ENCODE data around the gene SCD5. TPM values are rescaled to one million over a fixed set of nuclear protein-coding genes. Genes with fewer than 3 reads are reported as not detected.

The SCD5 gene
- total RNA-seq, 2 donors from 2014 or later, result 24.0 to 122 TPM

DNA sequence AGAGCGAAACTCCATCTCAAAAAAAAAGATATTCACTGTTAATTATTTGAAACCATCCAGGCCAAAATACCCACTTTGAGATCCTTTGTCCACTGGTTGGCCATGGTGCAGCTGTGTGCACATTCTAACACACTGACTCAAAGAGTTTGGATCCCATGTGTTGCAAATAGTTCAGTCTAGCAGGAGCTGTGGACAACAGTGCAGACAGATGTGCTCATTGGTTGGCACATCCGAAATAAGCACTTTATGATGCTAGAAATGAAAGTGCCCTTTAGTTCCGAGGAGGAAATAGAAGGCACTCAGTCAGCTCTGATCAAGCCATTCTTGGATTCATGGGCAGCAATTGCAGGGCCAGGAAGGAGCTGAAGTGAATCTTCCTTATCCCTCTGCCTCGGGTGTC, 173.8 kb downstream of the SCD5 start:
- Histone ChIP-seq H3K36me3 (no peaks in the 10 kb centered on the region), H3K27ac (no peak overlapping the region), H3K4me3 (no peak overlapping the region), H3K4me1 (replicated peaks) (no peaks in the 10 kb centered on the region), H3K27me3 (replicated peaks; ENCODE audit: insufficient read depth) (no peaks in the 10 kb centered on the region), H3K9me3 (no peaks in the 10 kb centered on the region)
- no peak for DNase-seq (ENCODE audit: low spot score)
- intact Hi-C loops (cut with DNase I), result no loop called here
- WGBS, result 78% methylated on average over 4 of the region's 4 CpGs
- TF ChIP-seq POLR2AphosphoS5 (IDR thresholded peaks at IDR 0.05), result no peak
- TF ChIP-seq, protein P1, sequence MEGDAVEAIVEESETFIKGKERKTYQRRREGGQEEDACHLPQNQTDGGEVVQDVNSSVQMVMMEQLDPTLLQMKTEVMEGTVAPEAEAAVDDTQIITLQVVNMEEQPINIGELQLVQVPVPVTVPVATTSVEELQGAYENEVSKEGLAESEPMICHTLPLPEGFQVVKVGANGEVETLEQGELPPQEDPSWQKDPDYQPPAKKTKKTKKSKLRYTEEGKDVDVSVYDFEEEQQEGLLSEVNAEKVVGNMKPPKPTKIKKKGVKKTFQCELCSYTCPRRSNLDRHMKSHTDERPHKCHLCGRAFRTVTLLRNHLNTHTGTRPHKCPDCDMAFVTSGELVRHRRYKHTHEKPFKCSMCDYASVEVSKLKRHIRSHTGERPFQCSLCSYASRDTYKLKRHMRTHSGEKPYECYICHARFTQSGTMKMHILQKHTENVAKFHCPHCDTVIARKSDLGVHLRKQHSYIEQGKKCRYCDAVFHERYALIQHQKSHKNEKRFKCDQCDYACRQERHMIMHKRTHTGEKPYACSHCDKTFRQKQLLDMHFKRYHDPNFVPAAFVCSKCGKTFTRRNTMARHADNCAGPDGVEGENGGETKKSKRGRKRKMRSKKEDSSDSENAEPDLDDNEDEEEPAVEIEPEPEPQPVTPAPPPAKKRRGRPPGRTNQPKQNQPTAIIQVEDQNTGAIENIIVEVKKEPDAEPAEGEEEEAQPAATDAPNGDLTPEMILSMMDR (IDR thresholded peaks at IDR 0.05), result no peak
- no peak for TF ChIP-seq POLR2A (IDR thresholded peaks at IDR 0.05)

DNA sequence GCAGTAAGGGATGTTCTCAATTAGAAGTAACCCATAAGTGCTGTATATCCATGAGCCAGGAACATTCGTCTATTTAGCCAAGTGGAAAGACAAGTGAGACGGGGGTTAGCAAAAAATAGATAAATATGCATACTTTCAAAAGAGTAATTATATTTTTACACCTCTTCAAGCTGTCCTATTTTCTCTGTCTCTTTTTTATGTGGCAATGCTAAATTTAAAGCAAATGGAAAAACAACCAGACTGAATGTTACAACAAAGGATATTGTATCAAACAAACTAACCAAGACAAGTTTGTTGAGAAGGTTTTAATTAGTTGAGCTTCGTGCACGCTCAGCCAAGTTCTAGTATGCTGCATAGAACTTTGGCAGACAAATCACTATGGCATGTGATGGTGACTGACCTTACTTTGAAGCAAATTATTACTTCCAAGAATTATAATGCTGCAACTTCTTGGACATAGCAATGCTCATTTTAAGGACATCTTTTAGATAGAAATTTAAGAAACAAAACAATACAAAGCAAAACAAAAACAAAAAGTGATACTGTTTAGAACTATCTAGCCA, 175.4 kb downstream of the SCD5 start:
- no peaks in the 10 kb centered on the region for H3K9me3 ChIP-seq
- TF ChIP-seq POLR2A (IDR thresholded peaks at IDR 0.05), result no peak
- TF ChIP-seq POLR2AphosphoS5 (IDR thresholded peaks at IDR 0.05), result no peak
- TF ChIP-seq, protein P1 (IDR thresholded peaks at IDR 0.05), result no peak
- no peak overlapping the region for H3K27ac ChIP-seq
- H3K4me1 ChIP-seq (replicated peaks), result no peaks in the 10 kb centered on the region
- 48% methylated on average over 4 of the region's 4 CpGs for WGBS
- no peaks in the 10 kb centered on the region for H3K36me3 ChIP-seq
- intact Hi-C loops (cut with DNase I), result no loop called here
- H3K27me3 ChIP-seq (replicated peaks; ENCODE audit: insufficient read depth), result no peaks in the 10 kb centered on the region
- H3K4me3 ChIP-seq, result no peak overlapping the region
- DNase-seq (ENCODE audit: low spot score), result no peak

DNA sequence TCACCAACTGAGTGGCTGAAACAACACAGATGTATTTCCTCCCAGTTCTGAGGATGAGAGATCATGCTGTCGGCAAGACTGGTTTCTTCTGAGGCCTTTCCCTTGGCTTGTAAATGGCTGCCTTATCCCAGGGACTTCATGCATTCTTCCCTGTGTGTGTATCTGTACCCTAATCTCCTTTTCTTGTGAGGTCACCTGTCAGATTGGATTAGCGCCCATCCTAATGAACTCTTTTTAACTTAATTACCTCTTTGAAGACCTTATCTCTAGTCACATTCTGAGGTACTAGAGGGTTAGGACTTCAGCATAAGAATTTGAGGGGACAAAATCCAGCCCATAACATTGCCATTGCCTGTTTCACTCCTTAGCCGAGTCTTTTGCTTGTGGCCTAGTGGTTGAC, 177.3 kb downstream of the SCD5 start:
- Histone ChIP-seq H3K27me3 (replicated peaks; ENCODE audit: insufficient read depth) (no peaks in the 10 kb centered on the region), H3K36me3 (no peaks in the 10 kb centered on the region), H3K27ac (no peak overlapping the region), H3K9me3 (no peaks in the 10 kb centered on the region), H3K4me1 (replicated peaks) (no peaks in the 10 kb centered on the region), H3K4me3 (no peak overlapping the region)
- WGBS, result 71% methylated on average over 3 of the region's 3 CpGs
- intact Hi-C loops (cut with DNase I), result no loop called here
- no peak for TF ChIP-seq POLR2AphosphoS5 (IDR thresholded peaks at IDR 0.05)
- TF ChIP-seq, protein P1 (IDR thresholded peaks at IDR 0.05), result no peak
- no peak for TF ChIP-seq POLR2A (IDR thresholded peaks at IDR 0.05)
- no peak for DNase-seq (ENCODE audit: low spot score)

DNA sequence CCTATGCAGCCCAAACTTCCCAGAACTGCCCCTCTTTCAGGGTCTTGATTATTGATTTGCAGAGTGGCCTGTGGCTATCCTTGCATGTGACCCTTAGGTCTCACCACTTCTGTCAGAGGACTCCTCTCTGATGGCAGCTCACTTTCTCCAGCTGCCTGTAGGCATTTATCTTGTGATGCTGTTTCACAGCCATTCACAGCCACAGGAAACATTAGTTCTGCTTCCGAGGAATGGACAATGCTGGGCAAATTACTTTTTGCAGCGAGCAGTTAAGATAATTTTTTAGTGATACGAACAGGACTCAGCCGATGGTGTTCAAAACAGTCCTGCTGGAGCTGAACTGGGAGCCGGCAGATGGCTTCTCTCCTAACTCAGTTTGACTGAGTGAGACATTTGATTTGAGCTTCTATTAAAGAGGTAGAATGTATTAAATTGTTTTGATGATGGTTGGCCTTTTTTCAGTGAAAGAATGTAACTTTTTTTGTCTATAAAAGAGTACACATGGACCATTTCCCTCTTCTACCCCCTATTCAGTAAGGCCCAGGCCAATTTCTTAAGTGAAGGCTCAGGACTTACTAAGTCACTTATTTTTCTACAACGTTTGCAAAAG, 178.4 kb downstream of the SCD5 start:
- no peak overlapping the region for H3K27ac ChIP-seq
- no peaks in the 10 kb centered on the region for H3K4me1 ChIP-seq (replicated peaks)
- H3K9me3 ChIP-seq, result no peaks in the 10 kb centered on the region
- intact Hi-C loops (cut with DNase I), result no loop called here
- no peak overlapping the region for H3K4me3 ChIP-seq
- no peak for TF ChIP-seq POLR2A (IDR thresholded peaks at IDR 0.05)
- TF ChIP-seq, protein P1 (IDR thresholded peaks at IDR 0.05), result no peak
- no peak for TF ChIP-seq POLR2AphosphoS5 (IDR thresholded peaks at IDR 0.05)
- H3K36me3 ChIP-seq, result no peaks in the 10 kb centered on the region
- whole genome bisulfite sequencing, result 70% methylated on average over 6 of the region's 6 CpGs
- no peaks in the 10 kb centered on the region for H3K27me3 ChIP-seq (replicated peaks; ENCODE audit: insufficient read depth)
- no peak for DNase-seq (ENCODE audit: low spot score)

DNA sequence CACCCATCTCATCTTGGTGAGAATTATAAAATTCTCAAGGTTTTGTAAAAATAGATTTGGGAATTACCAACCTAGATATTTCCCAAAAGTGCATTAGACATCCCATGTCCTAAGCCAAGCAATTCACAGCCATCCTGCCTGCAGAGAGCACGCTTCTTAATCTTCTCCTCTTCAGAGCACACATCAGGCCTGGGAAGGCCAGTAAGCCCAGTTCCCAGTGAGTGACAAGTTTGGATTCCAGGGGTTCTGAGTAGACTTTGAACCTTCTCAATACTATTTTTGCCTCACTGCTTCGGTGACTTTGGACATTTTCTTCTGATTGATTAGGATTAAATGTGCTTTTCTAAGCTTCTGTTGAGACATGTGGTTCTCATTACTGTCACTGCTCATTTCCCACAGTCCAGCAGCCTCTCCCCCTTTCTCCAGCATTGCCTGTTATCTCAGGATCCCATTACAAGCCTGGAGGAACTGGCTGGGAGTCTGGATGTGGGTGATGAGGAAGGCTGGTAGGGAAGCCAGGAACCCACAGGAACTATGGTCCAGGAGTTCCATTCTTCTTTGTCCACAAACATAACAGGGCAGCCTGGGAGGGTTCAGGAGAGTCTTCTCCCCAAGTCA, 180.4 kb downstream of the SCD5 start:
- intact Hi-C loops (cut with DNase I), result no loop called here
- no peak overlapping the region for H3K4me3 ChIP-seq
- WGBS, result 57% methylated on average over 2 of the region's 2 CpGs
- H3K36me3 ChIP-seq, result no peaks in the 10 kb centered on the region
- TF ChIP-seq POLR2AphosphoS5 (IDR thresholded peaks at IDR 0.05) (no peak), POLR2A (IDR thresholded peaks at IDR 0.05) (no peak)
- TF ChIP-seq, protein P1 (IDR thresholded peaks at IDR 0.05), result no peak
- H3K27ac ChIP-seq, result no peak overlapping the region
- H3K9me3 ChIP-seq, result no peaks in the 10 kb centered on the region
- no peaks in the 10 kb centered on the region for H3K4me1 ChIP-seq (replicated peaks)
- H3K27me3 ChIP-seq (replicated peaks; ENCODE audit: insufficient read depth), result no peaks in the 10 kb centered on the region
- DNase-seq (ENCODE audit: low spot score), result no peak

Measured in prostate gland (tissue), 2 donors.